PFSK-1 (cell line): ENCODE measurements around the gene COPS2.

Experiments used
- FOXP2 ChIP-seq: optimal IDR thresholded peaks from 2 replicates; pipeline ENCODE3; 2011; ENCODE audit warnings: borderline replicate concordance, control low read depth, inconsistent platforms; ENCODE audit not compliant: insufficient read depth; ENCODE audit errors: extremely low read length, extremely low read depth
- POLR2AphosphoS5 ChIP-seq: IDR thresholded peaks from 2 replicates; pipeline ENCODE4 v1.6.1; 2012; ENCODE audit warnings: low read depth, mild to moderate bottlenecking, control low read depth, low read length, moderate library complexity
- REST ChIP-seq, 2 experiments: IDR thresholded peaks; 2 replicates each; pipeline versions ENCODE4 v1.6.1 to v1.8.0; 2011 to 2012; ENCODE audit warnings: low read depth in 2 of 2, low read length in 2 of 2, control low read depth in 1 of 2, inconsistent platforms in 1 of 2, mild to moderate bottlenecking in 1 of 2, moderate library complexity in 1 of 2; ENCODE audit not compliant: insufficient read depth in 1 of 2
- SIN3A ChIP-seq: IDR thresholded peaks from 2 replicates; pipeline ENCODE4 v1.6.1; 2012; ENCODE audit warnings: mild to moderate bottlenecking, low read length, moderate library complexity, borderline replicate concordance; ENCODE audit not compliant: insufficient read depth
- TAF1 ChIP-seq: IDR thresholded peaks from 2 replicates; pipeline ENCODE4 v1.6.1; 2012; ENCODE audit warnings: low read length, control low read depth, borderline replicate concordance; ENCODE audit not compliant: insufficient read depth

COPS2 gene

DNA sequence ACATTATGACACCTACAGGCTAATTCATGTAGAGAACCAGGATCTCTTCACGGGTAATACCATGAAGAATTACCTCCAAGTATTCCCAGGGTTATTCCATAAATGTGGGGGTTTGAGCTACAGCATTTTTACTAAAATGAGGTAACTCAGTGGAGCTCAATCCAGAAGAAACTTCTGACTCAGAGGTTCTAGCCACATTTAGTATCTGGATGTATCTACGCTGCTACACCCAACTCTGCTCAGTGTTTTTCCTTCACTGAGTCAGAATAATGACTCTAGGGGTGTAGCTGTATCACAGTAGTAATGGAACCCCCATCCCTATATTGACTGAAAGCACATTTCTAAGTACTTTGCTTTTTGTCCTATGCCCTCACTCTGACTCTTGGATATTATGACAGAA is 52.4 kb downstream of the COPS2 start:
- TF ChIP-seq FOXP2 (no peak), POLR2AphosphoS5 (no peak), SIN3A (no peak), TAF1 (no peak), REST (IDR thresholded peaks at IDR 0.05; ENCODE audit: insufficient read depth in 1 of 2, low read depth in 2 of 2, low read length in 2 of 2) (no peak)

DNA sequence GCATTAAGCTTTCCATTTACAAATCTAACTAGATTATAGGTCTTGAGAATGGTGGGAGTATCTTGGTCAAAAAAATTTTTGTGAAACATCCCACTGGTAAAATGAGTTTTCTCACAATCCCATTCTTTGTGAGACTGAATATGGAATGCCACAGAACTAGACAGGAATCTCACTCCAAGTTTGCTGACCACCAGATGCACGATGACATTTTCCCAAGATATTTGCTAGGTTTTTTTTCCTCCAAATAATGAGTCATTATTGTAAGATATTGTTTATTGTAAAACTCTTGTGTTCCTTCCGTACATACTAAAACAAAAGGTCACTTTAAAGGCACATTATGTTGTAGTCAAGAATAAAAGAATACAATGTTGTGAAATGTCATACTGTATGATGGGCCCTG is 53.9 kb downstream of the COPS2 start:
- TF ChIP-seq TAF1: no peak
- TF ChIP-seq FOXP2: no peak
- TF ChIP-seq POLR2AphosphoS5: no peak
- TF ChIP-seq SIN3A: no peak
- TF ChIP-seq REST (IDR thresholded peaks at IDR 0.05; ENCODE audit: insufficient read depth in 1 of 2, low read depth in 2 of 2, low read length in 2 of 2): no peak

GRCh38 chr15:49096090-49096750 is 59.2 kb downstream of the COPS2 start:
- no peak for TF ChIP-seq REST (IDR thresholded peaks at IDR 0.05; ENCODE audit: insufficient read depth in 1 of 2, low read depth in 2 of 2, low read length in 2 of 2)
- TF ChIP-seq POLR2AphosphoS5: no peak
- TF ChIP-seq SIN3A: no peak
- TF ChIP-seq FOXP2: no peak
- TF ChIP-seq TAF1: no peak

- TF ChIP-seq FOXP2: no peak
- no peak for TF ChIP-seq SIN3A
- TF ChIP-seq TAF1: no peak
- TF ChIP-seq REST (IDR thresholded peaks at IDR 0.05; ENCODE audit: insufficient read depth in 1 of 2, low read depth in 2 of 2, low read length in 2 of 2): no peak
- no peak for TF ChIP-seq POLR2AphosphoS5
These were observed 60.5 kb downstream of the COPS2 start for GRCh38 chr15:49094923-49095322.
